ENCODE measurements around the gene SSR4. TPM values are rescaled to one million over a fixed set of nuclear protein-coding genes. Genes with fewer than 3 reads are reported as not detected.

Gene SSR4
- total and polyA plus RNA-seq, 10 of the 15 experiments (the other 5 are each of a cell fraction or from before 2014, with no cell fraction given): 151 to 521 (median 310) TPM

DNA sequence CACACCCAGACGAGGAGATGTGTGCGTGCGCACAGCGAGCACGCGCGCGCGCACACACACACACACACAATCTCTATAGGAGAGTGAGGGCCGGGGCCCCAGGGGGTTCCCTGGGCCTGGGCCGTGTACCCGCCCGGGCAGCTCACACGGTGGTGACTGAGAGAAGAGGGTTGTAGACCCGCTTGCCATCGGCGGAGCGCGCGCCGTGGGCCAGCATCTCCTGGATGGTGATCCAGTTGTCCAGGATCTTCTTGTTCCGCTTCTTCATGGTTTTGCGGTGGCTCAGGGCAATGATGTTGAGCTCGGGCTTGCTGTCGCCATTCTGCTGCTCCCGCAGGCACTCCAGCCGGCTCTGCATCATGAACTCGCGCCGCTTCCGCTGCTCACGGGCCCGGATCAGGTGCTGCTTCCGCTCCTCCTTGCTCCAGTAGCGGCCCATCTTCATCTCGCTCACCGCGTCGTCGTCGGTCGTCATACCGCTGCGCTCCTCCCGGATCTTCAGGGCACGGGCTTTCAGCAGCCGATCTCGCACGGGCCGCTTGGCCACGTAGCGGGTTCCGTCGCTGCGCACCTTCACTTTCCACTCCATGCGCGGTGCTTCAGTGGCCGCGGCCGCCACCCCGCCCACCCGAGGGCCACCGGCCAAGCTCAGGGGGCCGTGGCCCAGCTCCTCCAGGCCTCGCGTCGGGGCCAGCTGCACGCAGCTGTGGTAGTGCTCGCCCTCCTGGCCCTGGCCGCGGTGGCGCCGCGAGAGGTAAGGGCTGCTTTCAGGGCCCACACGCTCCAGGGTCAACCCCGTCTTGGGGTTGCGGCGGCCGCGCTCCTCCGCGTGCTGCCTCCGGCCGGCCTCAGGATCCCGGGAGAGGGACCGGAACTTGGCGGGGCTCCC, 9.0 kb downstream of the SSR4 start:
- H3K4me1 ChIP-seq (ENCODE audit: control insufficient read depth, insufficient read depth, low read length): no peaks in the 10 kb centered on the region
- H3K79me2 ChIP-seq (ENCODE audit: control insufficient read depth, insufficient read depth, low read length): no peaks in the 10 kb centered on the region
- H3K36me3 ChIP-seq (ENCODE audit: control insufficient read depth in 2 of 2, insufficient read depth in 2 of 2, low read length in 1 of 2): peaks cover 0 to 1% of the 10 kb centered on the region in 2 experiments; a peak in 1 of 4 replicates
- H3K27ac ChIP-seq (ENCODE audit: control insufficient read depth, insufficient read depth): no peak overlapping the region
- no peak overlapping the region for H3K4me3 ChIP-seq
- H3K9me3 ChIP-seq (replicated peaks; ENCODE audit: control insufficient read depth, insufficient read depth, low read length): no peaks in the 10 kb centered on the region; the same call in 2 of the 3 replicates
- FAIRE-seq: no peak
- no peak for TF ChIP-seq EED (IDR thresholded peaks at IDR 0.05; ENCODE audit: low read depth)
- no peak for TF ChIP-seq NR2F1 (conservative IDR thresholded peaks at IDR 0.05)
- TF ChIP-seq MXI1 (IDR thresholded peaks at IDR 0.05; ENCODE audit: low read depth, low read length): no peak
- no peak for TF ChIP-seq RFX5 (IDR thresholded peaks at IDR 0.05; ENCODE audit: low read depth, low read length)
- no peak for TF ChIP-seq IRF4 (IDR thresholded peaks at IDR 0.05; ENCODE audit: low read depth, low read length)
- no peak for TF ChIP-seq STAT1 (conservative IDR thresholded peaks at IDR 0.05)
- TF ChIP-seq CBX5 (IDR thresholded peaks at IDR 0.05; ENCODE audit: low read depth): no peak
- no peak for TF ChIP-seq FOS (IDR thresholded peaks at IDR 0.05; ENCODE audit: borderline replicate concordance, extremely low read depth, insufficient read length)
- intact Hi-C loops (cut with micrococcal nuclease; ENCODE audit: unreplicated experiment) (no loop called here), in situ Hi-C loops (cut with MboI) (loop anchor here (25.0 kb wide), 1 partner anchor 616 kb away; the partner anchor contains the start of gene MAGEA1)
- H3K27me3 ChIP-seq (replicated peaks in 1 of 2; ENCODE audit: control insufficient read depth in 2 of 2, insufficient read depth in 2 of 2, low read length in 1 of 2): no peaks in the 10 kb centered on the region; a peak in 1 of 4 replicates
- RAD21 ChIA-PET (ENCODE audit: unreplicated experiment): no interaction called here
- no peak overlapping the region for H3K9ac ChIP-seq (ENCODE audit: control insufficient read depth, insufficient read depth, low read length)
- no peak overlapping the region for H2AFZ ChIP-seq (ENCODE audit: control insufficient read depth, low read depth, low read length)
- H4K20me1 ChIP-seq (ENCODE audit: control insufficient read depth, insufficient read depth): no peaks in the 10 kb centered on the region
- CTCF ChIA-PET: no interaction called here
- no peak for ATAC-seq
- H3K4me2 ChIP-seq (ENCODE audit: control insufficient read depth, insufficient read depth): no peak overlapping the region
- DNase-seq (ENCODE audit: low read depth, low spot score): no peak
- 91% methylated on average over 81 of the region's 87 CpGs for WGBS (ENCODE audit: insufficient coverage, insufficient replicate concordance, low lambda C conversion rate, missing lambda C conversion rate)
- SMC1A ChIA-PET (ENCODE audit: uncharacterized antibody, unreplicated experiment): no interaction called here
- POLR2A ChIA-PET: no interaction called here
- BruUV-seq (replicated peaks): no TSS peak

All from GM12878 (cell line).